Transverse colon (tissue), 4 donors: ENCODE measurements around the gene NUDT16.

Source experiments
- CTCF ChIP-seq, 5 experiments: fragments of 200-600 bp in 3 of 5; fragments of 450-650 bp in 2 of 5; sonication (generic) in 3 of 5; IDR thresholded peaks; 1 replicate in 2 of 5; 2 replicates in 3 of 5; pipeline ENCODE4 v1.5.1; 2016 to 2017; ENCODE audit warnings: antibody characterized with exemption in 5 of 5, inconsistent platforms in 3 of 5, mild to moderate bottlenecking in 2 of 5, moderate library complexity in 1 of 5
- POLR2A ChIP-seq: fragments of 450-650 bp; IDR thresholded peaks from one replicate; pipeline ENCODE4 v1.6.1; 2016; ENCODE audit warnings: antibody characterized with exemption, mild to moderate bottlenecking, moderate library complexity
- POLR2AphosphoS5 ChIP-seq, 3 donors: sonication (generic); formaldehyde crosslinking; IDR thresholded peaks; one replicate each; pipeline ENCODE4 v1.6.1; 2016; ENCODE audit warnings: antibody characterized with exemption in 3 of 3

GRCh38 chr3:131394400-131394799 is 12.8 kb downstream of the NUDT16 start:
- TF ChIP-seq CTCF (IDR thresholded peaks at IDR 0.05) (no peak), POLR2A (no peak), POLR2AphosphoS5 (IDR thresholded peaks at IDR 0.05) (no peak)
